GM18499 (cell line): ENCODE results near the gene UPF3A.
"Not testable (repeated sequence)": the region's sequence is repeated elsewhere in the genome, so short reads cannot be mapped to it uniquely, and the experiment has no call there.

Source experiments
- ATAC-seq: cut with Tn5 transposase; IDR thresholded peaks from one replicate; pipeline ENCODE4 v1.9.1; 2021; ENCODE audit warnings: moderate number of reproducible peaks; ENCODE audit not compliant: insufficient read depth, unreplicated experiment

Gene UPF3A

GRCh38 chr13:114263578-114263977, 17.8 kb upstream of the UPF3A start:
- ATAC-seq, result no peak

- ATAC-seq, result not testable (repeated sequence)
These were observed 17.1 kb upstream of the UPF3A start for GRCh38 chr13:114264313-114264712.

- ATAC-seq, result no peak
These were observed 16.4 kb upstream of the UPF3A start for GRCh38 chr13:114264886-114265611.

- no peak for ATAC-seq
These were observed 15.2 kb upstream of the UPF3A start for GRCh38 chr13:114266241-114266640.

GRCh38 chr13:114268344-114269280, 12.8 kb upstream of the UPF3A start:
- ATAC-seq, result no peak

- ATAC-seq, result no peak
These were observed 12.1 kb upstream of the UPF3A start for GRCh38 chr13:114269281-114269770.

- ATAC-seq, result no peak
These were observed 8.4 kb upstream of the UPF3A start for GRCh38 chr13:114272977-114273376.

GRCh38 chr13:114275304-114275703, 6.1 kb upstream of the UPF3A start:
- no peak for ATAC-seq

GRCh38 chr13:114279146-114279545, 2.3 kb upstream of the UPF3A start:
- ATAC-seq, result no peak

- no peak for ATAC-seq
These were observed 1.5 kb upstream of the UPF3A start for GRCh38 chr13:114279758-114280355.

GRCh38 chr13:114282041-114282670, 755 bp downstream of the UPF3A start:
- ATAC-seq, result no peak

GRCh38 chr13:114283576-114283975, 2.2 kb downstream of the UPF3A start:
- ATAC-seq, result no peak

GRCh38 chr13:114284680-114285079, 3.3 kb downstream of the UPF3A start:
- ATAC-seq, result no peak

GRCh38 chr13:114285166-114285808, 3.9 kb downstream of the UPF3A start:
- no peak for ATAC-seq

GRCh38 chr13:114286808-114287207, 5.4 kb downstream of the UPF3A start:
- ATAC-seq, result no peak

- ATAC-seq, result no peak
These were observed 6.8 kb downstream of the UPF3A start for GRCh38 chr13:114288157-114288591.

GRCh38 chr13:114296448-114296847, 15.0 kb downstream of the UPF3A start:
- ATAC-seq, result no peak

GRCh38 chr13:114296902-114297301, 15.5 kb downstream of the UPF3A start:
- no peak for ATAC-seq

- ATAC-seq, result no peak
These were observed 17.5 kb downstream of the UPF3A start for GRCh38 chr13:114298866-114299265.
